GM18907 (cell line): ENCODE results near the gene SLIT3.

Experiments used
- ATAC-seq: cut with Tn5 transposase; IDR thresholded peaks from one replicate; pipeline ENCODE4 v1.9.1; 2021; ENCODE audit warnings: mild to moderate bottlenecking, moderate library complexity; ENCODE audit not compliant: unreplicated experiment

SLIT3 gene

GRCh38 chr5:169299663-169300467, 1.1 kb downstream of the SLIT3 start:
- ATAC-seq = no peak

GRCh38 chr5:169299191-169299662, 1.7 kb downstream of the SLIT3 start:
- no peak for ATAC-seq

- ATAC-seq = no peak
Observed at GRCh38 chr5:169298193-169298592, 2.7 kb downstream of the SLIT3 start.

DNA sequence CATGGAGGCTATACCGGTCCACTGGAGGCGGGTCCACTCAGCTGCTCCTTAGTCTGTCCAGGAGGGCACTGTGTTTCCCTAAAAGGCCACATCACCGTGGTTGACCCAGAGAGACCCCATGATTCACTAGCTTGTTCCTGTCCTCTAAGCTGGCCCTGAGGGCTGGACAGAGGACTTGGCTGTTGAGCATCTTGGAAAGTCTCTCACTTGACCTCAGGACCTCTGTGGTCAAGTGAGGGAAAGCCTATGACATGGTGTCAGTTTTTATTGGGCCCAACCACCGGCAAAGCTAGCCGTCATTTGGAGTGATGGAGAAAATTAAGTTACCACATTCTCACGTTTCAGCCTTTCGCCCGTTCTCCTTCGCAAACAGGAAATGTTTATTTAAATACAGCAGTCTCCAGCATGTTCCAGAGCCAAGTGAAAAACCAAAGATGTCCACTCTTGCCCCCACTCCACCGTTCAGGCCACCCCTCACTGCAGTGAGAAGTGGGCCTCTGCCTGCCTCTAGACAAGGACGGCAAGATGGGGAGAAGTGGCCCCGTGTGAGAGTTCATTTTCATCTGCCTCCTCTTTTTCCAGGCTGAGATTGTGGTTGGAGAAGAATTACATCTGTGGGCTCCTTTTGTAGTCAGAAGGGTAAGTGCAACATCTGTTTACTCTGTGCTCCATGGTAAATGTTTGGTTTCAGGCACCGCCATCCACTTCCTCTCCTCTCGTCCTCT, 4.4 kb downstream of the SLIT3 start:
- no peak for ATAC-seq

DNA sequence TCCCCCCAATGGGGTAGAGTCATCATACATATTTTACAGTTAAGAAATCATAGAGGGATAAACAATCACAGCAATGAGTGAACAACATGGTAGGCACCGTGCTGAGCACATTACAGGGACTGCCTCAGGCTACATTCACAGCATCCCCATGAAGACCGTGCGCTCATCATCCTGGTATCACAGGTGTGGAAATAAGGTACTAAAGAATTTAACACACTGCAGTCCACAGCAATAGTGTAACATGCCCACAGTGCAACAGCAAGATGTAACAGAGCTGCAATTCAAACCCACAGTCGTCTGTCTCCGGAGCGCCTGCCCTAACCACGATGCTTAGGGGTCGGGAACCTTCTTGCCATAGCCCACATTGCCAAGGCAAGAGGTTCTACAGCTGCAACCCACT, 5.6 kb downstream of the SLIT3 start:
- no peak for ATAC-seq

DNA sequence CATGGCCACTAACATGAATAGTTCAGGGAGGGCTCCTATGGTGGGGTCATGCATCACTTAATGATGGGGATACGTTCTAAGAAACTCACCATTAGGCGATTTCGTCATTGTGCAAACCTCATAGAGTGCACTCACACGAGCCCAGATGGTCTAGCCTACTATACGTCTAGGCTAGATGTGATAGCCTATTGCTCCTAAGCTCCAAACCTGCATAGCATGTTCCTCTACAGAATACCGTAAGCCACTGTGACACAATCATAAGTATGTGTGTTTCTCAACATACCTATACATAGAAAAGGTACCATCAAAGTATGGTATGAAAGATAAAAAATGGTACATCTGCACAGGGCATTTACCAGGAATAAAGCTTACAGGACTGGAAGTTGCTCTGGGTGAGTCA, 6.3 kb downstream of the SLIT3 start:
- no peak for ATAC-seq

GRCh38 chr5:169291877-169292276, 9.1 kb downstream of the SLIT3 start:
- ATAC-seq = no peak

DNA sequence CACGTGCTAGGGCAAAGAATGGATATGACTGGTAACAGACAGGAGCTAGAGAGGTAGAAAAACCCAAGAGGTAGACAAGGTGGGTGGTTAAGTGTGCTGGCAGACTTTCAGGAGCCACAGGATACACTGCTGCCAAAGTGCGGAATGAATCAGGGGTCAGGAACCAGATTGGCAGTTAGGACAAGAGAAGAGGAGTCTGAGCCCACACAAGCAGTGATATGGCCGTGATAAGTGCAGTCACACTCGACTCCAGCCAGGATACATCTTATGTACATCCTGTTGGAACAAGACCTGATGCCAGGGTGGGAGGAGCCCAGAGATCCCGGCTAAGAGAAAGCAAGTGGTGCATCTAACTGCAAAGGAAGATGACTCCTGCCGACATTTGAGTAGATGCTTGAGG, 10.0 kb downstream of the SLIT3 start:
- ATAC-seq = no peak

- ATAC-seq = no peak
Observed at GRCh38 chr5:169289520-169289919, 11.4 kb downstream of the SLIT3 start.

GRCh38 chr5:169288066-169288930, 12.6 kb downstream of the SLIT3 start:
- ATAC-seq = no peak

DNA sequence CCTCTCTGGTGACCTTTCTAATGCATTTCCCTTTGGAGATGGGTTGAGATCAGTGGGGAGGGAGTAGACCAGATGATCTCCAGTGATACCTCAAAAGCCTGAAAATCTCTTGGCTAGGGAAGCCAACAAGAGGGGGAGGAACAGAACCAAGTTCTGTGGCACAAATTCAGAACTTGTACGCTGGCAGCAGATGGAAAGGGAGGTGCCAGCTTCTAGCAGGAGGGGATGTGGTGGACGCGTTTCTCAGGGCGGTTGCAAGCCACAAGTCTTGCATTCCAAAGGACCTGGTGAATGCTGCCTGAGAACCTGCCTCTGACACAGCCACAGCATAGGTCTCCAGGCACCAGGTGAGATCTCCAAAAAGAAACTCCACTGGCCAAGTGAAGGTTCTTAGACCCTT, 13.4 kb downstream of the SLIT3 start:
- no peak for ATAC-seq

- ATAC-seq = no peak
Observed at GRCh38 chr5:169286572-169287300, 14.2 kb downstream of the SLIT3 start.

- ATAC-seq = no peak
Observed at GRCh38 chr5:169283887-169284286, 17.1 kb downstream of the SLIT3 start.

GRCh38 chr5:169281625-169282024, 19.3 kb downstream of the SLIT3 start:
- ATAC-seq = no peak

GRCh38 chr5:169280696-169281095, 20.2 kb downstream of the SLIT3 start:
- no peak for ATAC-seq

GRCh38 chr5:169280286-169280685, 20.7 kb downstream of the SLIT3 start:
- ATAC-seq = no peak

- ATAC-seq = no peak
Observed at GRCh38 chr5:169279125-169279524, 21.8 kb downstream of the SLIT3 start.

- no peak for ATAC-seq
Observed at GRCh38 chr5:169273881-169274280, 27.1 kb downstream of the SLIT3 start.

GRCh38 chr5:169273451-169273850, 27.5 kb downstream of the SLIT3 start:
- ATAC-seq = no peak

DNA sequence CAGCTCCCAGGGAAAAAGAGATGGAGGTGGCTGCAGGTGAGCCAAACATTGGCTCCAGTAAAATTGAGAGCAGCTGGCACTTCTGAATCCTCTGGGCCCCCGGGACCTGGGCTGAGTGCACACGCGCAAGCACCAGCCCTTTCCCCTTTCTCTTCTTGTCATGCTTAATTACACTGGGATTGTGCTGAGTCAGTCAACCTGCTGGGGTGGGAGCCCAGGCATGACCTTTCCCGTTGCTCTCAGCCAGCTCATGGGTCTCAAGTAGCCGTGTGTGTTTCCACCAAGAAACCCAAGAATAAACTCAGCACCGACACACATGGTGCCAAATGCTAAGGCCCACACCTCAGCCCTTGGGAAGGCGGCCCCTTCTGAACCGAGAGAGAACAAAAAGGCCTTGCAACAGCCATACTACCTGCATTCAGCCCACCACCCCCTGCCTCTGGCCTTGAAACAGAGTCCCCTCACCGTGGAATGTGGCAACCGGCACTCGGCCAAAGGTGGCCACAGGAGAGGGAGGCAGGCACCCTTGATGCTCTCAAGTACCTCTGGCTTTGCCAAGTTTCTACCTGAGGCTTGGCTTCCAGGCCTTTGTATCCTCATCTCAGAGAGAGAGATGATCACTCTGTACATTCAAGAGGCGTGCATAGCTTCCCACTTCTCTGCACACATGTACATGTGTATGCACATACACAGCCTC, 28.1 kb downstream of the SLIT3 start:
- no peak for ATAC-seq
